SK-N-MC (cell line): ENCODE data around the gene TMEM132D.

Experiments
- EZH2 ChIP-seq: fragments of 200-600 bp; sonication (generic); IDR thresholded peaks from one replicate; pipeline ENCODE4 v1.6.1; 2017; ENCODE audit warnings: antibody characterized with exemption
- FOXP2 ChIP-seq: optimal IDR thresholded peaks from 2 replicates; pipeline ENCODE3; 2011; ENCODE audit warnings: mild to moderate bottlenecking, moderate library complexity; ENCODE audit not compliant: insufficient read depth; ENCODE audit errors: extremely low read length, control extremely low read depth
- POLR2AphosphoS5 ChIP-seq: IDR thresholded peaks from 2 replicates; pipeline ENCODE4 v1.6.1; 2012; ENCODE audit warnings: mild to moderate bottlenecking, low read depth, low read length, borderline replicate concordance

DNA sequence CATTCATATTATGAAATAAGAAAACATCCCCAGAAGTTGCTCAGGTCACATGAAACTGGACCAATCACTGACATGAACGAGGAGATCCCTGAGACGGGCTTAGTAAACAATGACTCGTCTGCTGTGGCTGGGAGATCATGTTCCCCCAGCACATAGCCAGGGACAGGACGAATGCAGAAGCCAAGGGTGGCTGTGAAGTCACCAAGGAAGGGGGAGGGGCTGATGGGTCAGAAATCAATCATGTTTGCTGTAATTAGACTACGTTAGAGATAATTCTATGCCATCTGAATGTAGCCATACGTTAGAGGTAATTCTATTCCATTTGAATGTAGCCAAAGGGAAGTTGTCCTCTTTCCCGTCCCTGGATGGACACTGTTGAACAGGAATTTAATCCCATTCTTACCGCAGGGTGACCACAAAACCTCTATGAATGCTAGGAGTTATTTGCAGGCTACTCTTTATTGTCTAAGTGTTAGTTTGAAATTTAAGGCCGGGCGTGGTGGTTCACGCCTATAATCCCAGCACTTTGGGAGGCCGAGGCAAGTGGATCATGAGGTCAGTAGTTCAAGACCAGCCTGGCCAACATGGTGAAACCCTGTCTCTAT, 332.9 kb downstream of the TMEM132D start:
- no peak for TF ChIP-seq EZH2
- no peak for TF ChIP-seq POLR2AphosphoS5
- no peak for TF ChIP-seq FOXP2
